Fibroblast of pulmonary artery (primary cell): ENCODE data around the gene NEK5.
A peak's percentile ranks its signal among the peaks of the same experiment; 100 is the strongest.

Experiments
- DNase-seq: peaks from one replicate; pipeline ENCODE4 v3.0.0-alpha.2; 2010; ENCODE audit warnings: low read depth
- H3K4me3 ChIP-seq: replicated peaks from 2 replicates; pipeline ENCODE4 v1.5.1; 2011; ENCODE audit warnings: low read depth, mild to moderate bottlenecking, control low read depth, low read length, moderate library complexity
- TF ChIP-seq, protein P1 (sequence below): IDR thresholded peaks from 2 replicates; pipeline ENCODE4 v1.5.1; 2011; ENCODE audit warnings: mild to moderate bottlenecking, control low read depth, low read length, inconsistent platforms; ENCODE audit errors: missing control alignments

Gene NEK5

DNA sequence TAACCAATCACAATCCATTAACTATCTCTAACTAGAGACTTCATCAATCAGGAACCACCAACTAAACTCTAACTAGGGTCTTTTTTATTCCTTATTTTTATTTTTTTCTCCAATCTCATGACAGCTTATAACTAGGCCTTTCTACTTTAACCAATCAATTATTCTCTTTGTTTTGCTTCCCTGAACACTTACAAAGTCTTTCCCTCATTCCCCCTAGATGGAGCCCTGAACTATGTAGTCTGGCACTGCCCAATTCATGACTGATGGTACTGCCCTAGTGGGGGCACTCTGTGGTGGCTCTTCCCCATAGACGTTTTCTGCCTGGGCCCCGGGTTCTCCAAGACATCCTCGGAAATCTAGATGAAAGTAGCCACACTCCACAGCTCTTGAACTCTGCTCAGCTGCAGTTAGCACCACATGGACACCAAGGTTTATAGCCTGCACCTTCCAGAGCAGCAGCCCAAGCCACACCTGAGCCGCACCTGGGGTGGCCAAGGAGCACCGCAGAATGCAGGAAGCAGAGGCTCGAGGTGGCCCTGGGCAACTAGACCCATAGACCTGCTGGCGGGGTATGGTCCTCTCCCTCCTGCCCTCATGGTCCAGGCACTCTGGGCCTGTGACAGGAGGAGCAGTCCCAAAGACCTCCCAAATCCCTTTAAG lies 124.2 kb downstream of the NEK5 start:
- no peak for DNase-seq
- TF ChIP-seq, protein P1, sequence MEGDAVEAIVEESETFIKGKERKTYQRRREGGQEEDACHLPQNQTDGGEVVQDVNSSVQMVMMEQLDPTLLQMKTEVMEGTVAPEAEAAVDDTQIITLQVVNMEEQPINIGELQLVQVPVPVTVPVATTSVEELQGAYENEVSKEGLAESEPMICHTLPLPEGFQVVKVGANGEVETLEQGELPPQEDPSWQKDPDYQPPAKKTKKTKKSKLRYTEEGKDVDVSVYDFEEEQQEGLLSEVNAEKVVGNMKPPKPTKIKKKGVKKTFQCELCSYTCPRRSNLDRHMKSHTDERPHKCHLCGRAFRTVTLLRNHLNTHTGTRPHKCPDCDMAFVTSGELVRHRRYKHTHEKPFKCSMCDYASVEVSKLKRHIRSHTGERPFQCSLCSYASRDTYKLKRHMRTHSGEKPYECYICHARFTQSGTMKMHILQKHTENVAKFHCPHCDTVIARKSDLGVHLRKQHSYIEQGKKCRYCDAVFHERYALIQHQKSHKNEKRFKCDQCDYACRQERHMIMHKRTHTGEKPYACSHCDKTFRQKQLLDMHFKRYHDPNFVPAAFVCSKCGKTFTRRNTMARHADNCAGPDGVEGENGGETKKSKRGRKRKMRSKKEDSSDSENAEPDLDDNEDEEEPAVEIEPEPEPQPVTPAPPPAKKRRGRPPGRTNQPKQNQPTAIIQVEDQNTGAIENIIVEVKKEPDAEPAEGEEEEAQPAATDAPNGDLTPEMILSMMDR = no peak
- no peak overlapping the region for H3K4me3 ChIP-seq

DNA sequence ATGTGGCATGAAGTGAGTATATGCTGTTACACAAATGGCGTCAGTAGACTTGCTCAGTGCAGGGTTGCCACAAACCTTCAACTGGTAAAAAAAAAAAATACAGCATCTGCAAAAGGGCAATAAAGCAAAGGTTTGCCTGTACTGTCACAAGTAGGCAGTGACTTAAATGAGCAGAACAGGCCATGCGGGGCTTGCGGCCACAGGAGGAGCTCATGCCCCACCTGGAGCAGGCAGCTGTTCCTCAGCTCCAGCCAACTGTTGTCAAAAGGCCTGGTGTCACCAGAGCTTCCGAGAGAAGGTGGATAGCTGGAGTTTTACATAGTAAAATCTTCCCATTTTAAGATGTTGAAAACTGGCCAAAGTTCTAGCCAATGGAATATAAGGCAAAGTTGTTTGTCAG lies 125.3 kb downstream of the NEK5 start:
- TF ChIP-seq, protein P1 = no peak
- no peak for DNase-seq
- no peak overlapping the region for H3K4me3 ChIP-seq

DNA sequence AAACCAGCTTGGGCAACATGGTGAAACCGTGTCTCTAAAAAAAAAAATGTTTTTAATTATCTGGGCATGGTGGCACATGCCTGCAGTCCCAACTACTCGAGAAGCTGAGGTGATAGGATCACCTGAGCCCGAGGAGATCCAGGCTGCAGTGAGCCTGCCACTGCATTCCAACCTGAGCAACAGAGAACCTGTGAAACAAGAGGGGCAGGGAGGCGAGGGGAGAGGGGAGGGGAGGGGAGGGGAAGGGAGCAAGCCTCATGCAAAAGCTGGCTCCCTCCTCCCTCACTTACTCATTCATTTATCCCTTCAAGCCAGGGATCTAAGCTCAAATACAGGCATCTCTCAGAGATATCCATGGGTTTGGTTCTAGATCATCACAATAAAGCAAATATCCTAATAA lies 126.5 kb downstream of the NEK5 start:
- TF ChIP-seq, protein P1 = no peak
- H3K4me3 ChIP-seq = no peak overlapping the region
- no peak for DNase-seq

DNA sequence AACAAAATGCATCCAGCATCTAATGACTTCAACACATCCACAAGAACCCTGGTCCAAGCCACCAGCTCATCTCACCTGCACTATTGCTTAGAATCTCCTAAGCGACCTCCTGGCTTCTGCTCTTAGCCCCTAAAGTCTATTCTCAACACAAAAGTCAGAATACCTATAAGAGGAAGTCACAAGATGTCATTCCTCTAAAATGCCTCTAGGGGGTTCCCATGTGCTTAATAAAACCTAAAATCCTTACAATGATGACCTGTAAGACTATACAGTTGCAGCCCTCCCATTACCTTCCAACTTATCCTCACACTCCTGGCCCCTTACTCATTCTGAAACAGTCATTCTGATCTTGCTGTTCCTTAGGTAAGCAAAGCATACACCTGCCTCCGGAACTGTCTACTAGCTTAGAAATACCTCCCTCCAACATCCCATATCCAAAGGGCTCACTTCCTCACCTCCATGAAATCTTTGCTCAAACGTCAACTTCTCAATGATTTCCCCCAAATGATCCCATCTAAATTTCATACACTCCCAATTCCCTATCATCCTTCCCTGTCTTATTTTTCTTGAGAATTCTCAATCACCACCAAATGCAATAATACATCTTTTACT lies 127.6 kb downstream of the NEK5 start:
- H3K4me3 ChIP-seq = no peak overlapping the region
- TF ChIP-seq, protein P1 = peak; percentile 72
- DNase-seq = peak; percentile 66

DNA sequence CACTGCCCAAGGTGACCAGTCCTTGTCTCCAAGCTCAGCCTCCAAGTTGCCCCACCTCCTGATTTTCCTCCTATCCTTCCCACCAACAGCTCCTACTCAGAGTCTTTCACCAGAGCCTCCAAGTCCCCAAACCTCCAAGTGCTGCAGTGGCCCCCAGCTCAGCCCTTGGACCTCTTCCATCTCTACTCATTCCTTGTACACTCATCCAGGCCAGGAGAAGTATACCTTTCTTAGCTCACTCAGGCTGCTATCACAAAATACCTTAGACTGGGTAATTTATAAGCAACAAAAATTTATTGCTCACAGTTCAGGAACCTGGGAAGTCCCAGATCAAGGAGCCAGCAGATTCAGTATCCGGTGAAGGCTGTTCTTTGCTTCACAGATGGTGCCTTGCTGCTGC lies 129.0 kb downstream of the NEK5 start:
- TF ChIP-seq, protein P1 = no peak
- DNase-seq = no peak
- no peak overlapping the region for H3K4me3 ChIP-seq

DNA sequence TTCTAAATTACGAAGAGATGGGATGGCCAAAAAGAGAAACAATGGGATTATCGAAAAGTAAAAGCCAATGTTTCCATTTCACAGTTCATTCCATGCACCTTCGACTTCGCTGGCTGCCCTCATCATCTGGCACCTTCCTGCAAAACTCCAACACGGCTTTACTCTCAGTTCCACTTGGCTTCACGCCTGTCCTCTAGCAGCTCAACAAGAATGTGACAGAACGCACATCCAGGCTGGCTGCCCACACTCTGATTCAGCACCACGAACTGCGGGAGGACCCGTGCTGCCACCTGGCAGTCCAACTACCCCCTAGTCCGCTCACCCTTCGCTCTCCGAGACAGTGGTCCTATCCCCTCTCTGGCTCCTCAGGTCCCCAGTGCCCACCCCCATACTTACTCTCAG lies 129.4 kb downstream of the NEK5 start:
- H3K4me3 ChIP-seq = no peak overlapping the region
- DNase-seq = no peak
- TF ChIP-seq, protein P1 = no peak
